Colon (tissue), 2 donors: ENCODE results near the gene NR3C2.

ENCODE experiments used
- FAIRE-seq: peaks from 2 replicates; lab custom pipeline; 2012; peaks lifted over from hg19 to GRCh38; lab: Jason Lieb, UNC
- donor health status: control.
- donor health status: control.

NR3C2 gene

GRCh38 chr4:148305751-148306150, 136.5 kb downstream of the NR3C2 start:
- FAIRE-seq, result no peak

- no peak for FAIRE-seq
These were observed 139.8 kb downstream of the NR3C2 start for GRCh38 chr4:148302416-148302815.

GRCh38 chr4:148300877-148301276, 141.3 kb downstream of the NR3C2 start:
- FAIRE-seq, result no peak

- no peak for FAIRE-seq
These were observed 142.9 kb downstream of the NR3C2 start for GRCh38 chr4:148299337-148299736.

DNA sequence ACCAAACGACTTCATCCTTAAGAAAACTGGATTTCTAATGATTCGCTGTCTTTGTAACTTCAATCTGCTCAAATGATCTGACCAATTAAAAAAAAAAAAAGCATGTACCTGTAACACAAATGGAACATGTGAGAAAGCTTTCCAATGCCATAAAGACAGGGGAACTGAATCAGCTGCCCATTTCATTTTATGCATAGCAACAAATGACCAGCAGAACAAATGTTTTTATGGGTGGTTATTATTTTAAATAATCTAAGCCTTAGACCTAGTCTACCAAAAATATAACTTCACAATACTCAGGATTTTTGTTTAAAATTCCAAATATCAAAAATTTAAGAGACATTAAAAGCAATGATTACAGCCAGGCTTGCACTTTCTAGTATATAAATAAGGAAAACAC, 145.7 kb downstream of the NR3C2 start:
- no peak for FAIRE-seq

GRCh38 chr4:148295642-148296041, 146.6 kb downstream of the NR3C2 start:
- FAIRE-seq, result no peak

GRCh38 chr4:148293571-148293970, 148.6 kb downstream of the NR3C2 start:
- no peak for FAIRE-seq

- no peak for FAIRE-seq
These were observed 149.5 kb downstream of the NR3C2 start for GRCh38 chr4:148292686-148293085.

GRCh38 chr4:148289740-148290139, 152.5 kb downstream of the NR3C2 start:
- no peak for FAIRE-seq

DNA sequence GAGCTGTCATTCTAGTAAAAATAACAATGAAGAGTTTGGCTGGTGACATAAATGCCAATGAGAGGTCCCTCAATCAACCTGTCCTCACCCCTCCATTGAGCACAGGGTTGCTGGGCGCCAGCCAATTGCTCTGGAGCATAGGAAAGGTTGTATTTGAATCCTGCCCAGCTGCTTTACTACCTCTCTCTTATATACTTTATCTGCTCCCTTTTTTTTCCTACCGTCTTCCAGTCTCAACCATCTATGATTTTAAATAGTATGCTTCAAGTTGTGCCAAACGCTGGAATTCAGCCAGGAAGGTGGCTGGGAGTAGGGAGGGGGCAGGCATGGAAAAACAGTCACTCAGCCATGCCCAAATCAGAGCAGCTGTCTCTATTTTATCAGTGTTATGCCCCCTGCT, 153.8 kb downstream of the NR3C2 start:
- FAIRE-seq, result no peak

- no peak for FAIRE-seq
These were observed 155.1 kb downstream of the NR3C2 start for GRCh38 chr4:148287111-148287510.

GRCh38 chr4:148286012-148286411, 156.2 kb downstream of the NR3C2 start:
- FAIRE-seq, result peak; percentile 49

- no peak for FAIRE-seq
These were observed 158.5 kb downstream of the NR3C2 start for GRCh38 chr4:148283665-148284064.

GRCh38 chr4:148278310-148278709, 163.9 kb downstream of the NR3C2 start:
- FAIRE-seq, result no peak

GRCh38 chr4:148275266-148275665, 166.9 kb downstream of the NR3C2 start:
- FAIRE-seq, result no peak

DNA sequence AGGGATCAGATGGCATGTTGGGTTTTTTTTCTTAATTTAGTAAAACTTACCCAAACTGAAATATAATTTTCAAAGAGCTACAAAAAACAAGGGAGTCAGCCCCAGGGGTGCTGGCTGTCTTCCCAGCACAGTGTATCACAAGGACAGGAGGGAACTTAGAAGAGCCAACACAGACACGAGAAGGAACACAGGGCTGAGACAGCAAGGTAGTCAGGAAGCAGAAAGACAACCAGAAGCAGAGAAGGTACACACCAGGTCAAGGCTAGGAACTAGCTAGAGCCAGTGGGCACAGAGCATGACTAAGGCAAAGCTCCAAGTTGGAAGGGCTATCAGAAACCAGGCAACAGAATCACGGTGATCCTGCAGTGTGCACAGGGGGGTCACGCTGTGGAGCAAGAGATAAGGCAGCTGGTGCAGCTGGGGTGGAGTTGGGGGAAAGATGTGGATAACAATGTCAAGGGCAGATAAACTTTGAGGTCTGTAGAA, 168.7 kb downstream of the NR3C2 start:
- FAIRE-seq, result no peak

DNA sequence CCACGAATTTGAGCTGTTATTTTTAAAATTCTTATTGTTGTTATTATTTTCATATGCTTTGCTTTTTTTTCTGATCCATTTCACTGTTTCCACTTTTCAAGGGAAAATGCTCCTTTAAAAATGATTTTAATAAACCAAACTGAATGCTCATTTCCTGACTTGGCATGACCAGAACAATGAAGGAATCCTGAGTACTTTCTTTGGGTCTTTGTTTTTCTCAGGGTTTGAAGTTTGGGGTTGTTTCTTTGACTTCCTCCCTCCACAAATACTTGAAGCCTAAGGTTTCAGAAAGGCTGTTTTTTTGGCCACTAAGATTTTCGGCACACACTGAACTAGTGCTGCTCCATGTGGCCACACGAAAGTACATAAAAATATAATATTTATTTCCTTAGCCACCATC, 171.0 kb downstream of the NR3C2 start:
- FAIRE-seq, result no peak

GRCh38 chr4:148270630-148271029, 171.6 kb downstream of the NR3C2 start:
- FAIRE-seq, result no peak

DNA sequence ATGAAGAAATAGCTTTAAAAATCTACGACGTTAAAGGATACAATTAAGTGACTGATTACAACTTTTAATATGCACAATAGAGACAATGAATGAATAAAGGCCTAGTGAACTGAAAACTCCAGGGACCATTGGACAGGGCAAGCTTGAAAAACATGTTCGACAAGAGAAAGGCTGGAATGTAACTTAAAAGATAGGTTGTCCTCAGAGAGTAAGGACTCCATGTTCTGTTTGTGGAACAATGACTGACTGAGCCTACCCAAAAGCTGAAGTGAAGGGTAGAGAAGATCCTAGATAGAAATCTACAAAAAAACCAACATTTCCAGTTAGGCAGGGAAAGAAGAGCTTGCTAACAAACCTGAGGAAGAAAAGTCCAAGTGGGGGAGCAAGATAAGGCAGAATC, 173.4 kb downstream of the NR3C2 start:
- FAIRE-seq, result no peak

GRCh38 chr4:148266921-148267320, 175.3 kb downstream of the NR3C2 start:
- FAIRE-seq, result no peak

GRCh38 chr4:148266240-148266639, 176.0 kb downstream of the NR3C2 start:
- no peak for FAIRE-seq

GRCh38 chr4:148265627-148266026, 176.6 kb downstream of the NR3C2 start:
- no peak for FAIRE-seq

DNA sequence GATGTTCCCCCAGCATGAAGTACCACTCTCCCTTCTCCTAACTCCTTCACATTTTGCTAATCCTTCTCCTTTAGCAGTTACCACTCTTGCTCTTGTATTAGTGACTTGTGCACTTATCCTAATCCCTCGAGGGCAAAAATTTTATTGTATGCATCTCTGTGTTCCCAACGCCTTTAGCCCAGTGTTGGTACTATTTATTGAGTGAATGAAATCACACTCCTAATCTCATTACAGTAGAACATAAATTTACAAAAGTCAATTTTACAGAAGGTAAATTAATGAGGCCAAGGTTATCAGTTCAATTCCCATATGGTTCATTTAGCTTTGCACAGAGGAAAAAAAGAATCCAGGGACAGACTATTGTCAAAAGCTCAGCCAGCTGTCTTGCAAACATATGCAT, 178.4 kb downstream of the NR3C2 start:
- FAIRE-seq, result no peak

GRCh38 chr4:148263127-148263526, 179.1 kb downstream of the NR3C2 start:
- no peak for FAIRE-seq

GRCh38 chr4:148261848-148262247, 180.4 kb downstream of the NR3C2 start:
- no peak for FAIRE-seq
